IMR-90 (cell line): ENCODE results near the gene PCP4. TPM values are rescaled to one million over a fixed set of nuclear protein-coding genes. Genes with fewer than 3 reads are reported as not detected.

Experiments used
- ATAC-seq: fragments of 200-7000 bp; cut with Tn5 transposase; 2 replicates; pipeline ENCODE4 v1.9.1; 2020; ENCODE audit warnings: low read depth, mild to moderate bottlenecking, moderate library complexity
- BruUV-seq: library from RNA; stranded (reverse); fragments of 400-500 nt; replicated peaks from 2 replicates; lab custom pipeline; 2021; lab: Mats Ljungman, UMichigan
- CTCF ChIA-PET: fragments of 300-600 bp; formaldehyde crosslinking; extraction: SDS; loops from one replicate; lab custom pipeline; 2021; ENCODE audit warnings: antibody characterized with exemption; lab: Yijun Ruan, JAX
- POLR2A ChIA-PET: fragments of 300-600 bp; sonication (Branson Sonifier 250); formaldehyde crosslinking; loops from one replicate; lab custom pipeline; 2022; ENCODE audit warnings: antibody characterized with exemption; ENCODE audit not compliant: unreplicated experiment; lab: Charles Lee
- DNase-seq: peaks from one replicate; pipeline ENCODE4 v3.0.0; 2013
- H2AFZ ChIP-seq: replicated peaks from 2 replicates; pipeline ENCODE3; 2013; ENCODE audit warnings: low read length, mild to moderate bottlenecking; ENCODE audit not compliant: poor library complexity
- H2AK5ac ChIP-seq: 2 replicates; pipeline ENCODE4 v1.6.1; 2013; ENCODE audit warnings: low read depth, low read length, inconsistent platforms
- H2AK9ac ChIP-seq: replicated peaks from 2 replicates; pipeline ENCODE3; 2013; ENCODE audit warnings: mild to moderate bottlenecking, low read depth, low read length, moderate library complexity; ENCODE audit not compliant: poor library complexity
- H2BK120ac ChIP-seq: 2 replicates; pipeline ENCODE4 v1.6.1; 2013; ENCODE audit warnings: low read depth, low read length, inconsistent platforms
- H2BK15ac ChIP-seq: 3 replicates; pipeline ENCODE4 v1.6.1; 2013; ENCODE audit warnings: low read depth, low read length, inconsistent platforms
- H2BK20ac ChIP-seq: 2 replicates; pipeline ENCODE4 v1.6.1; 2013; ENCODE audit warnings: low read depth, mild to moderate bottlenecking, inconsistent platforms, low read length, moderate library complexity
- H2BK5ac ChIP-seq: 2 replicates; pipeline ENCODE4 v1.6.1; 2013; ENCODE audit warnings: mild to moderate bottlenecking, low read depth, low read length, inconsistent platforms; ENCODE audit not compliant: poor library complexity, severe bottlenecking
- H3K14ac ChIP-seq: replicated peaks from 2 replicates; pipeline ENCODE4 v1.6.1; 2013; ENCODE audit warnings: low read depth, low read length, inconsistent platforms
- H3K18ac ChIP-seq: 2 replicates; pipeline ENCODE4 v1.6.1; 2013; ENCODE audit warnings: low read depth, low read length, control low read depth
- H3K23ac ChIP-seq: 2 replicates; pipeline ENCODE4 v1.6.1; 2013; ENCODE audit warnings: low read depth, low read length, inconsistent platforms
- H3K27ac ChIP-seq: 2 replicates; pipeline ENCODE4 v1.5.1; 2013; ENCODE audit warnings: mild to moderate bottlenecking, control low read depth, low read length; ENCODE audit not compliant: insufficient read depth
- H3K27me3 ChIP-seq: 2 replicates; pipeline ENCODE4 v1.6.1; 2013; ENCODE audit warnings: low read length; ENCODE audit not compliant: control insufficient read depth, insufficient read depth
- H3K36me3 ChIP-seq: 2 replicates; pipeline ENCODE4 v1.6.1; 2013; ENCODE audit warnings: low read length, mixed read lengths; ENCODE audit not compliant: control insufficient read depth, insufficient read depth
- H3K4ac ChIP-seq: 2 replicates; pipeline ENCODE4 v1.6.1; 2013; ENCODE audit warnings: low read depth, low read length, inconsistent platforms
- H3K4me1 ChIP-seq: 2 replicates; pipeline ENCODE4 v1.6.1; 2013; ENCODE audit warnings: low read length, mixed read lengths; ENCODE audit not compliant: control insufficient read depth, insufficient read depth
- H3K4me2 ChIP-seq: 2 replicates; pipeline ENCODE4 v1.6.1; 2013; ENCODE audit warnings: low read depth, mild to moderate bottlenecking, control low read depth, low read length, moderate library complexity
- H3K4me3 ChIP-seq: 2 replicates; pipeline ENCODE4 v1.5.1; 2013; ENCODE audit warnings: low read depth, mild to moderate bottlenecking, control low read depth, low read length, moderate library complexity; ENCODE audit not compliant: insufficient read depth
- H3K56ac ChIP-seq: 2 replicates; pipeline ENCODE4 v1.6.1; 2013; ENCODE audit warnings: low read length, inconsistent platforms; ENCODE audit not compliant: insufficient read depth; ENCODE audit errors: extremely low read depth
- H3K79me1 ChIP-seq, 2 experiments: 2 replicates each; pipeline ENCODE4 v1.6.1; 2013; ENCODE audit warnings: low read length in 2 of 2, inconsistent platforms in 1 of 2, low read depth in 1 of 2
- H3K9ac ChIP-seq: 2 replicates; pipeline ENCODE4 v1.6.1; 2013; ENCODE audit warnings: low read depth, low read length, control low read depth
- H3K9me1 ChIP-seq: 2 replicates; pipeline ENCODE4 v1.6.1; 2013; ENCODE audit warnings: low read length, inconsistent platforms; ENCODE audit not compliant: insufficient read depth
- H3K9me3 ChIP-seq: 2 replicates; pipeline ENCODE4 v1.6.1; 2013; ENCODE audit warnings: low read length; ENCODE audit not compliant: control insufficient read depth, insufficient read depth
- H4K20me1 ChIP-seq: 2 replicates; pipeline ENCODE4 v1.6.1; 2013; ENCODE audit warnings: low read length, inconsistent platforms; ENCODE audit not compliant: insufficient read depth
- H4K5ac ChIP-seq: 2 replicates; pipeline ENCODE4 v1.6.1; 2013; ENCODE audit warnings: mild to moderate bottlenecking, low read depth, low read length, control low read depth
- H4K8ac ChIP-seq, 2 experiments: 2 replicates each; pipeline ENCODE4 v1.6.1; 2013; ENCODE audit warnings: low read depth in 2 of 2, low read length in 2 of 2, control low read depth in 1 of 2, inconsistent platforms in 1 of 2
- H4K91ac ChIP-seq: 2 replicates; pipeline ENCODE4 v1.6.1; 2013; ENCODE audit warnings: low read depth, low read length, inconsistent platforms; ENCODE audit not compliant: insufficient read depth
- BHLHE40 ChIP-seq: fragments of 150-350 bp; IDR thresholded peaks from 2 replicates; pipeline ENCODE4 v1.6.1; 2016; ENCODE audit warnings: mild to moderate bottlenecking, low read depth, low read length
- CEBPB ChIP-seq: IDR thresholded peaks from 2 replicates; pipeline ENCODE4 v1.6.1; 2012; ENCODE audit warnings: low read depth, low read length, improper control_type of control experiment
- CHD1 ChIP-seq: IDR thresholded peaks from 2 replicates; pipeline ENCODE4 v1.6.1; 2012; ENCODE audit warnings: low read depth, low read length, improper control_type of control experiment
- FOS ChIP-seq: fragments of 150-350 bp; IDR thresholded peaks from 2 replicates; pipeline ENCODE4 v1.6.1; 2016; ENCODE audit warnings: low read depth, low read length
- MAFK ChIP-seq: IDR thresholded peaks from 2 replicates; pipeline ENCODE4 v1.6.1; 2012; ENCODE audit warnings: low read depth, low read length, improper control_type of control experiment
- MAZ ChIP-seq: IDR thresholded peaks from 2 replicates; pipeline ENCODE4 v1.6.1; 2012; ENCODE audit warnings: low read depth, mild to moderate bottlenecking, low read length, improper control_type of control experiment, moderate library complexity, borderline replicate concordance
- MXI1 ChIP-seq: IDR thresholded peaks from 2 replicates; pipeline ENCODE4 v1.6.1; 2012; ENCODE audit warnings: low read depth, mild to moderate bottlenecking, low read length, moderate library complexity, borderline replicate concordance
- NFE2L2 ChIP-seq: fragments of 150-350 bp; IDR thresholded peaks from 2 replicates; pipeline ENCODE4 v1.6.1; 2016; ENCODE audit warnings: low read depth, mild to moderate bottlenecking, low read length
- POLR2A ChIP-seq: IDR thresholded peaks from 2 replicates; pipeline ENCODE4 v1.6.1; 2012; ENCODE audit warnings: mild to moderate bottlenecking, low read depth, low read length
- RAD21 ChIP-seq: IDR thresholded peaks from 2 replicates; pipeline ENCODE4 v1.6.1; 2012; ENCODE audit warnings: low read length, improper control_type of control experiment
- RCOR1 ChIP-seq: IDR thresholded peaks from 2 replicates; pipeline ENCODE4 v1.6.1; 2012; ENCODE audit warnings: mild to moderate bottlenecking, low read length, improper control_type of control experiment; ENCODE audit not compliant: insufficient replicate concordance
- RFX5 ChIP-seq: IDR thresholded peaks from 2 replicates; pipeline ENCODE4 v1.8.0; 2012; ENCODE audit warnings: low read depth, mild to moderate bottlenecking, low read length, moderate library complexity
- SMC3 ChIP-seq: fragments of 150-350 bp; IDR thresholded peaks from 2 replicates; pipeline ENCODE4 v1.6.1; 2016; ENCODE audit warnings: low read depth, mild to moderate bottlenecking, antibody characterized with exemption, low read length, moderate library complexity
- WGBS, 2 experiments: methylation state at CpG; one replicate each; pipeline versions ENCODE4 v1.1.5 to v1.1.7; 2013; ENCODE audit warnings: missing lambda C conversion rate in 2 of 2; ENCODE audit not compliant: insufficient read length in 1 of 2; ENCODE audit errors: extremely low coverage in 2 of 2; 5-methylcytosine and 5-hydroxymethylcytosine counted together
- dilution Hi-C: fragments of 300-500 bp; cut with HindIII; formaldehyde crosslinking; loops from one replicate; pipeline ENCODE4 v1.14.3; 2018; ENCODE audit warnings: low sequenced_read_pairs; ENCODE audit not compliant: unreplicated experiment
- in situ Hi-C: fragments of 300-500 bp; cut with MboI; formaldehyde crosslinking; loops from 3 replicates; pipeline ENCODE4 v1.14.3; 2019; ENCODE audit warnings: low sequenced_read_pairs, inconsistent platforms, mixed read lengths
- intact Hi-C: fragments of 100-400 bp; cut with micrococcal nuclease; formaldehyde crosslinking; loops from 2 replicates; pipeline ENCODE4 v1.10.0; 2022
- polyA plus RNA-seq, 3 experiments: library from polyadenylated mRNA; depleted of rRNA; stranded (reverse); fragments of >200 nt; gene quantifications; 2 replicates each; pipeline ENCODE4 v1.2.3, GENCODE V29; 2012; ENCODE audit warnings: low replicate concordance in 1 of 3
- total RNA-seq: library from RNA; depleted of rRNA; stranded (reverse); fragments of >200 nt; gene quantifications from 2 replicates; pipeline ENCODE4 v1.2.3, GENCODE V29; 2012
- TF ChIP-seq, protein P1 (sequence below): conservative IDR thresholded peaks from 2 replicates; pipeline ENCODE4 v1.5.1; 2012; ENCODE audit warnings: mild to moderate bottlenecking, low read depth, low read length, improper control_type of control experiment
- TF ChIP-seq, protein P2 (sequence below): fragments of 150-350 bp; IDR thresholded peaks from 2 replicates; pipeline ENCODE4 v1.6.1; 2016; ENCODE audit warnings: low read depth, mild to moderate bottlenecking, low read length, moderate library complexity, borderline replicate concordance
- TF ChIP-seq, protein P3 (sequence below): fragments of 150-350 bp; IDR thresholded peaks from 2 replicates; pipeline ENCODE4 v1.6.1; 2017; ENCODE audit warnings: mild to moderate bottlenecking, antibody characterized with exemption, low read length, low read depth

Gene PCP4
- total and polyA plus RNA-seq, 2 of the 4 experiments (the other 2 are of a cell fraction): not detected

DNA sequence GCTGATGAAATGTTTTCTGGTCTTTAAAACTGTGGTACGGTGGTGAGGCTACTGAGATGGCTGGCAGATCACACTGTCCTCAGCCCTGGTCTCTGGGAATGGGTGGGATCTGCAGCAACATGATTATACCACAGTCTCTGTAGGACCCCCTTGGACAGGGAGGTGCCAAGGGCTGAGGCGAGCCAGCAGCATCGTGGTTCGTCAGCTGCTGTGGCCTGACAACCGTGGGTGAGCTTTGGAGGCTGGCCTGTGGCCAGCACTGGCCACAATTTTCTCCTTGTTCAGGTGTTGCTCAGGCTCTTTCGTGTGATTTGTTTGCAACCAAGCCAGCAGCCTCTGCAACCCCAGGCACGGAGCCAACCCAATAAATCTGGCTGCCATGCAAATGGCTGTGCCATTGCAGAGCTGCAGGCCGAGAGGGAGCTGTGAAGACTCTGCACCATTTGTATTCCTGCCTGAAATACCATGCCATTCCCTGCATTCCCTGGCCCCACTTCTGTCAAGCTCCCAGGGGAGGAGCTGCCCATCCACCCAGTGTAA, 70.9 kb downstream of the PCP4 start:
- in situ Hi-C loops (no loop called here), intact Hi-C loops (no loop called here), dilution Hi-C loops (no loop called here)
- Histone ChIP-seq H2BK5ac (no peak overlapping the region), H2BK120ac (no peak overlapping the region), H2BK20ac (no peak overlapping the region), H2AFZ (no peak overlapping the region), H3K56ac (no peak overlapping the region), H3K27me3 (no peaks in the 10 kb centered on the region), H3K9ac (no peak overlapping the region), H3K18ac (no peak overlapping the region), H3K4me2 (no peak overlapping the region), H3K79me1 (no peaks in the 10 kb centered on the region), H3K4me1 (no peaks in the 10 kb centered on the region), H2BK15ac (no peak overlapping the region), H3K9me1 (no peaks in the 10 kb centered on the region), H4K20me1 (no peaks in the 10 kb centered on the region), H4K5ac (no peak overlapping the region), H3K4me3 (no peak overlapping the region), H3K4ac (no peak overlapping the region), H3K27ac (no peak overlapping the region), H3K9me3 (peaks cover 42% of the 10 kb centered on the region), H3K36me3 (no peaks in the 10 kb centered on the region), H4K91ac (no peak overlapping the region), H4K8ac (no peak overlapping the region), H2AK5ac (no peak overlapping the region), H2AK9ac (no peak overlapping the region), H3K14ac (no peak overlapping the region), H3K23ac (no peak overlapping the region)
- TF ChIP-seq, protein P1, sequence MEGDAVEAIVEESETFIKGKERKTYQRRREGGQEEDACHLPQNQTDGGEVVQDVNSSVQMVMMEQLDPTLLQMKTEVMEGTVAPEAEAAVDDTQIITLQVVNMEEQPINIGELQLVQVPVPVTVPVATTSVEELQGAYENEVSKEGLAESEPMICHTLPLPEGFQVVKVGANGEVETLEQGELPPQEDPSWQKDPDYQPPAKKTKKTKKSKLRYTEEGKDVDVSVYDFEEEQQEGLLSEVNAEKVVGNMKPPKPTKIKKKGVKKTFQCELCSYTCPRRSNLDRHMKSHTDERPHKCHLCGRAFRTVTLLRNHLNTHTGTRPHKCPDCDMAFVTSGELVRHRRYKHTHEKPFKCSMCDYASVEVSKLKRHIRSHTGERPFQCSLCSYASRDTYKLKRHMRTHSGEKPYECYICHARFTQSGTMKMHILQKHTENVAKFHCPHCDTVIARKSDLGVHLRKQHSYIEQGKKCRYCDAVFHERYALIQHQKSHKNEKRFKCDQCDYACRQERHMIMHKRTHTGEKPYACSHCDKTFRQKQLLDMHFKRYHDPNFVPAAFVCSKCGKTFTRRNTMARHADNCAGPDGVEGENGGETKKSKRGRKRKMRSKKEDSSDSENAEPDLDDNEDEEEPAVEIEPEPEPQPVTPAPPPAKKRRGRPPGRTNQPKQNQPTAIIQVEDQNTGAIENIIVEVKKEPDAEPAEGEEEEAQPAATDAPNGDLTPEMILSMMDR: no peak
- TF ChIP-seq, protein P2, sequence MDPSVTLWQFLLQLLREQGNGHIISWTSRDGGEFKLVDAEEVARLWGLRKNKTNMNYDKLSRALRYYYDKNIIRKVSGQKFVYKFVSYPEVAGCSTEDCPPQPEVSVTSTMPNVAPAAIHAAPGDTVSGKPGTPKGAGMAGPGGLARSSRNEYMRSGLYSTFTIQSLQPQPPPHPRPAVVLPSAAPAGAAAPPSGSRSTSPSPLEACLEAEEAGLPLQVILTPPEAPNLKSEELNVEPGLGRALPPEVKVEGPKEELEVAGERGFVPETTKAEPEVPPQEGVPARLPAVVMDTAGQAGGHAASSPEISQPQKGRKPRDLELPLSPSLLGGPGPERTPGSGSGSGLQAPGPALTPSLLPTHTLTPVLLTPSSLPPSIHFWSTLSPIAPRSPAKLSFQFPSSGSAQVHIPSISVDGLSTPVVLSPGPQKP: no peak
- TF ChIP-seq, protein P3, sequence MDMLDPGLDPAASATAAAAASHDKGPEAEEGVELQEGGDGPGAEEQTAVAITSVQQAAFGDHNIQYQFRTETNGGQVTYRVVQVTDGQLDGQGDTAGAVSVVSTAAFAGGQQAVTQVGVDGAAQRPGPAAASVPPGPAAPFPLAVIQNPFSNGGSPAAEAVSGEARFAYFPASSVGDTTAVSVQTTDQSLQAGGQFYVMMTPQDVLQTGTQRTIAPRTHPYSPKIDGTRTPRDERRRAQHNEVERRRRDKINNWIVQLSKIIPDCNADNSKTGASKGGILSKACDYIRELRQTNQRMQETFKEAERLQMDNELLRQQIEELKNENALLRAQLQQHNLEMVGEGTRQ: no peak
- TF ChIP-seq MXI1 (no peak), RFX5 (no peak), CEBPB (no peak), RCOR1 (no peak), FOS (no peak), MAZ (no peak), POLR2A (no peak), NFE2L2 (no peak), CHD1 (no peak), RAD21 (no peak), SMC3 (no peak), BHLHE40 (no peak), MAFK (no peak)
- ChIA-PET CTCF (no interaction called here), POLR2A (no interaction called here)
- no TSS peak for BruUV-seq
- DNase-seq (no peak), ATAC-seq (no peak)
- WGBS, 2 experiments: 33% methylated on average over 3 of the region's 8 CpGs; no CpG with 5 or more reads in 1 of the 2 experiments
